Prostate gland (tissue), 2 donors: ENCODE results near the gene TBC1D16.

ENCODE experiments used
- CTCF ChIP-seq, 4 experiments: fragments of 200-600 bp in 2 of 4; fragments of 450-650 bp in 2 of 4; sonication (generic) in 2 of 4; IDR thresholded peaks; 1 replicate in 3 of 4; 2 replicates in 1 of 4; pipeline ENCODE4 v1.5.1; 2016 to 2019; ENCODE audit warnings: antibody characterized with exemption in 4 of 4, mild to moderate bottlenecking in 2 of 4, moderate library complexity in 2 of 4
- POLR2A ChIP-seq: fragments of 450-650 bp; IDR thresholded peaks from one replicate; pipeline ENCODE4 v1.6.1; 2016; ENCODE audit warnings: antibody characterized with exemption, mild to moderate bottlenecking

- TF ChIP-seq POLR2A (no peak), CTCF (IDR thresholded peaks at IDR 0.05) (no peak)
Measured at GRCh38 chr17:80003969-80004368, 31.7 kb downstream of the TBC1D16 start.
